Measurements from ENCODE around the gene STAC2.
"Not testable (repeated sequence)": the region's sequence is repeated elsewhere in the genome, so short reads cannot be mapped to it uniquely, and the experiment has no call there.

STAC2 gene

DNA sequence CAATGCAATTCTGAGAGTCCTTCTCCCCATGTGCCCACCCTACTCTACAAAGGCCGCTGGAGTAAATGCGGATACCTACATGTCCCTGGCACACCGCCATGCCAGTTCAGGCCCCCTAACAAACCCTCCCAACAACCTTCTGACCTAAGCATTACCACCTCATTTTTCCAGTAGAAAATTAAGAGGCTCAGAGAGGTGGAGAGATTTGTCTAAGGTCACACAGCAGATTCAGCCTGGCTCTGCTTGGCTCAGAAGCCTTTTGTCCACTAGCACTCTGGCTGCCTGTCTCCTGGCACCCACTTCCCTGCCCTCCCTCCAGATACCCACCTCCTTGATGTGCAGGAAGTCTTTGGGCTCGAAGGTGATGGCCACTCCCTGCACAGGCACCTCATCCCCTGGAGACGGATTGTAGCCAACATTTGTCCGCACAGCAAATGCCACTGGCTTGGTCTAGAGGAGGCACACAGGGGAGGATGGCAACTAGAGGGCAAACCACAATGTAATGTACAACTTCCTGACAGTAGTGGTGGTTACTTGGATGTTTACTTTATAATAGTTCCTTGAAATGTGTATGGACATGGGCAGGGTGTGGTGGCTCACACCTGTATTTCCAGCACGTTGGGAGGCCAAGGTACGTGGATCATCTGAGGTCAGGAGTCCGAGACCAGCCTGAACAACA, 38.5 kb downstream of the STAC2 start:
- no peak for DNase-seq (ENCODE audit: low spot score)

GRCh38 chr17:39186481-39187002, 39.2 kb downstream of the STAC2 start:
- no peak for DNase-seq (ENCODE audit: low spot score)

- no peak for DNase-seq (ENCODE audit: low spot score)
Measured at GRCh38 chr17:39183720-39184119, 42.0 kb downstream of the STAC2 start.

GRCh38 chr17:39183045-39183444, 42.7 kb downstream of the STAC2 start:
- no peak for DNase-seq (ENCODE audit: low spot score)

GRCh38 chr17:39181303-39181702, 44.4 kb downstream of the STAC2 start:
- DNase-seq (ENCODE audit: low spot score), result no peak

DNA sequence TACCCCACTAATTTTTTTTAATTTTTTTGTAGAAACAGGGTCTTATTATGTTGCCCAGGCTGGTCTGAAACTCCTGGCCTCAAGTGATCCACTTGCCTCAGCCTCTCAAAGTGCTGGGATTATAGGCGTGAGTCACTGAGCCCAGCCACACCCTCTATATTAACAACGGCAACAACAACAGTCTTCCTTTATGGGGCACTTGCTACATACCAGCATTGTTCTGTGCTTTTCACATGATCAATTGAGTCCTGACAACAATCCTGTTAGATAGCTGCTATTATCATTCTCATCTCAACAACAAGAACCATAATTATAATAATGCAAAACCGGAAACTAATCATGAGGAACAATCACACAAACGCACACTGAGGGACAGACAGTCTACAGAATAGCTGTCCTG, 47.2 kb downstream of the STAC2 start:
- DNase-seq (ENCODE audit: low spot score), result no peak

DNA sequence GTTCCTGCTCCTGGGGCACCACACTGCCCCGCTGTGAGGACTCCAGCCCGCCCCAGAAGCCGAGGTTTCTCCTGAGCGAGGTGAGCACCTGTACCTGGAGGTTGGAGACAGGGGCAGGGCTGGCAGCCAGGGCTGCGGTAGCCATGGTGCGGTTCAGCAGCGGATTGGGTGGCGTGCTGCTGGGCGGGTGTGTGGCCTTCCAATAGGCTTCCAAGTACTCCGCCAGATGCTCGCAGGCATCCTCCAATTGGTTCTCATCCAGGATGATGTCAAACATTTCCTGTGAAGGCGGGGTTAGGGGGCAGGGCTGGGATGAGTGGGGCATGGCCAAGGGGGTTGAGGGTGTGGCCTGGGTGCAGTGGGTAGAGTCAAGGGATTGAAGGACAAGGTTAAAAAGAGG, 48.5 kb downstream of the STAC2 start:
- peak; percentile 69 for DNase-seq (ENCODE audit: low spot score)

DNA sequence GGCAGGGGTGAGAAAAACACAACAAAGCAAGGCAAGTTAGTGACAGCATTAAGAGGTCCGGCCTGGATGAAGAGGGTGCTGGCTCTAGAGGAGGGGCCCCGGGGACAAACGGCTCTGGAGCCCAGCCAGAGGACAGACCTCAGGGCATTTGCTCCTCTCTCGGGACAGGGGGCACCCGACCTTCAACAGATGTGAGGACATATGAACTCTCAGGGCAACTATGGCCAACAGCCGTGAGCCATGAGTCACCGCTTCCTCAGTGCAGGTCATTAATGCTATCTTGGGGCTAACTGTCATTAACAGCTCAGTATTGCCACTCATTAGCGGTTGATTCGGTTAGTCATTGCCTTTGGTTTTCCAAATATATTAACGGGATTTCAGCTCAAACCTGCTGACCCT, 50.1 kb downstream of the STAC2 start:
- no peak for DNase-seq (ENCODE audit: low spot score)

GRCh38 chr17:39174920-39175694, 50.6 kb downstream of the STAC2 start:
- DNase-seq (ENCODE audit: low spot score), result peak; percentile 76

GRCh38 chr17:39173526-39174274, 52.0 kb downstream of the STAC2 start:
- no peak for DNase-seq (ENCODE audit: low spot score)

DNA sequence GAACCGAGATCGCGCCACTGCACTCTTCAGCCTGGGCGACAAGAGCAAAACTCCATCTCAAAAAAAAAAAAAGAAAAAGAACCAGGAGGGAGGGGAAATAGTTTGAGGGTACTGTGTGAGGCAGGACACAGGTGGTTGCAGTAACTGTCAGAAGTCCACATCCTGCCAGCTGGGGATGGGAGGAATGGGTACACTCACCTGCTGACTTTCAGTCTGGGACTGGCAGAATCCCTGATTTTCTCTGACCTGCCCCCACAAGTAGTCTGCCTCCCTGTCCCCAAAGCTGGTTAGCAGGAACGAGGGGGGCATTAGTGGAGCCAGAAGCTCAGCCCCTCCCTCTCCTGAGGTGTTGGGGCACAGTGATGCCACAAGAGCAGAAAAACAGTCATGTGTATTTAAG, 52.7 kb downstream of the STAC2 start:
- no peak for DNase-seq (ENCODE audit: low spot score)

DNA sequence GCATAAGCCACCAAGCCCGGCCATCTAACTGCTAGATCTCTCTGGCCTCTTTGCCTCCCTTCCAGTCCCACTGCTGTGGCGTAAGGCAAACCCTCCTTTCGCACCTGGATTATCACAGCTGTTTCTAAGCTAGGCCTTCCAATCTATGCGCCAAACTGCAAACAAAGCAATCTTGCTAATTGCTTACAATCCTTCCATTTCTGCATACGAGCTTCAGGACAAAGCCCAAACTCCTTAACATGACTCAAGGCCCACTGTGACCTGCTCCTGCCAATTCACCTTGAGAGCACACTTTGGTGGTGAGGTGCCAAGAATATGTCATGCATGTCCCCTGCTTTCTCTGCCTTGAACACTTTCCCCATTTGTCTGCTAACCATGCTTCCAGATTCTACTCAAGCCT, 53.8 kb downstream of the STAC2 start:
- DNase-seq (ENCODE audit: low spot score), result no peak

DNA sequence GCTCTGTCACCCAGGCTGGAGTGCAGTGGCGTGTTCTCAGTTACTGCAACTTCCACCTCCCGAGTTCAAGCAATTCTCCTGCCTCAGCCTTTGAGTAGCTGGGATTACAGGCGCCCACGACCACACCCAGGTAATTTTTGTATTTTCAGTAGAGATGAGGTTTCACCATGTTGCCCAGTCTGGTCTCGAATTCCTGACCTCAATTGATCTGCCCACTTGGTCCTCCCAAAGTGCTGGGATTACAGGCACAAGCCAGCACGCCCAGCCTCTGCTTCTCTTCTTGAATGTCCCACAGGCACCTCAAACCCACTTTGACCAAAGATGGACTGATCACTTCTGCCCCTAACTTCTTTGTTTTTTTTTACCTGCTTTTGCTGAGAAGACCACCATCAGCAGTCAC, 55.2 kb downstream of the STAC2 start:
- no peak for DNase-seq (ENCODE audit: low spot score)

DNA sequence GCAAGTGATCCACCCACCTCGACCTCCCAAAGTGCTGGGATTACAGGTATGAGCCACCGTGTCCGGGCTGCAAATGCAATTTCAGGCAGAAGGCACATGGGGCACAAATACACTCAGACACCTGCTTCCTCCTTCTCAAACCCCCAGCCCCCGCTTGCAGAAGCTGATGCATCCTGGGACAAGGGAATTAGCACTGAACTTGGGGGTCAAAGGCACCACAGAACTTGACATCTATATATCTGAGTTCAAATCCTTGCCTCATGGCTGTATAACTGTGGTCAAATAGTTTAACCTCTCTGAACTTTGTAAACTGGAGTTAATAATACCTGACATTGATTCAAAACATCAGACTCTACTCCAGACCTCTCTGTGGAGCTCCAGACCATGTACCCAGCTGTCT, 55.6 kb downstream of the STAC2 start:
- no peak for DNase-seq (ENCODE audit: low spot score)

DNA sequence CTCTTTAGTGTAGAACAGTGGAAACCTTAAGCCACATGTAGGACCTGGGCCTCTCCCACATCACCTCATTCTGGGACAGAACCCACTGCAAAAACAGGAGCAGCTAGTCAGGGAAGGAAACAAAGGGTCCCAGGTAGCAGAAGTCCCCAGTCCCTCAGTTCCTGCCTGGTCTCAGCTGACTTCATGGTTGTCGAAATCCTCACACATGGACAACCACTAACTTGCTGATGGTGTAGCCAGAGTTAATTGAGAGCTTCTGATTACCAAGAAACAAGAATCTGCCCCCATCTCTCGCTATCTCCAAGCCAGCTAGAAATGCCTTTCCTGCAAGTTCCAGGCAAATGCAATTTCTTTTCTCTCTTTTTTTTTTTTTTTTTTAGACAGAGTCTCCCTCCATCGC, 56.2 kb downstream of the STAC2 start:
- DNase-seq (ENCODE audit: low spot score), result no peak

- no peak for DNase-seq (ENCODE audit: low spot score)
Measured at GRCh38 chr17:39169101-39169500, 56.6 kb downstream of the STAC2 start.

GRCh38 chr17:39168503-39168902, 57.2 kb downstream of the STAC2 start:
- DNase-seq (ENCODE audit: low spot score), result not testable (repeated sequence)

DNA sequence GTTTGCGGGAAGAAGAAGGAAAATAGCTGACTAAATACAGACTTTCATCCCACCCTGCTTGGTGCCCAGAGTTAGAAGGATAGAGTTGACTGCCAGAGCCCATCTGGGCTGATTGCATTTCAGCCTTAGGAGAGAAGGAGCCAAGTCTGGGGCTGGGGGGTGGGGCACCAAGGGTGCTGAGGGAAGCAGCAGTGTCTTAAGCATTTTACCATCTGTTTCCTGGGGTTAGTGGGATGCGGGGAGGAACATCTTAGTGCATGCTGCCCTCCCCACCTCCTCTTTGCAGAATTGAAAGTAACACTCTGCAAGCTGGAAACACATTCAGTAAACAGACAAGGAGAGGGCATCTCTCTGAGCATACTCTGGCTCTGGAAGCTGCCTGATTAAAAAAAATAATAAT, 58.3 kb downstream of the STAC2 start:
- no peak for DNase-seq (ENCODE audit: low spot score)

GRCh38 chr17:39166437-39167335, 59.1 kb downstream of the STAC2 start:
- DNase-seq (ENCODE audit: low spot score), result no peak

- no peak for DNase-seq (ENCODE audit: low spot score)
Measured at GRCh38 chr17:39165841-39166349, 59.9 kb downstream of the STAC2 start, which contains the start of gene ARL5C. Gene ARL5C, minus strand, starts transcription at chr17:39166161. Its CDS starts 401 bp downstream, at chr17:39165760.

GRCh38 chr17:39165178-39165840, 60.4 kb downstream of the STAC2 start:
- DNase-seq (ENCODE audit: low spot score), result no peak

All from cerebellar cortex (tissue), 1 donor.